WI38 (cell line): ENCODE measurements around the gene TENM4.

Experiments
- H3K4me3 ChIP-seq: 2 replicates; pipeline ENCODE4 v1.5.1; 2011; ENCODE audit warnings: low read depth, mild to moderate bottlenecking, control low read depth, low read length
- TF ChIP-seq, protein P1 (sequence below): IDR thresholded peaks from 2 replicates; pipeline ENCODE4 v1.5.1; 2012; ENCODE audit warnings: low read depth, mild to moderate bottlenecking, control low read depth, low read length

TENM4 gene

GRCh38 chr11:79428406-79428805, 12.4 kb downstream of the TENM4 start:
- H3K4me3 ChIP-seq: no peak overlapping the region
- TF ChIP-seq, protein P1, sequence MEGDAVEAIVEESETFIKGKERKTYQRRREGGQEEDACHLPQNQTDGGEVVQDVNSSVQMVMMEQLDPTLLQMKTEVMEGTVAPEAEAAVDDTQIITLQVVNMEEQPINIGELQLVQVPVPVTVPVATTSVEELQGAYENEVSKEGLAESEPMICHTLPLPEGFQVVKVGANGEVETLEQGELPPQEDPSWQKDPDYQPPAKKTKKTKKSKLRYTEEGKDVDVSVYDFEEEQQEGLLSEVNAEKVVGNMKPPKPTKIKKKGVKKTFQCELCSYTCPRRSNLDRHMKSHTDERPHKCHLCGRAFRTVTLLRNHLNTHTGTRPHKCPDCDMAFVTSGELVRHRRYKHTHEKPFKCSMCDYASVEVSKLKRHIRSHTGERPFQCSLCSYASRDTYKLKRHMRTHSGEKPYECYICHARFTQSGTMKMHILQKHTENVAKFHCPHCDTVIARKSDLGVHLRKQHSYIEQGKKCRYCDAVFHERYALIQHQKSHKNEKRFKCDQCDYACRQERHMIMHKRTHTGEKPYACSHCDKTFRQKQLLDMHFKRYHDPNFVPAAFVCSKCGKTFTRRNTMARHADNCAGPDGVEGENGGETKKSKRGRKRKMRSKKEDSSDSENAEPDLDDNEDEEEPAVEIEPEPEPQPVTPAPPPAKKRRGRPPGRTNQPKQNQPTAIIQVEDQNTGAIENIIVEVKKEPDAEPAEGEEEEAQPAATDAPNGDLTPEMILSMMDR: no peak

DNA sequence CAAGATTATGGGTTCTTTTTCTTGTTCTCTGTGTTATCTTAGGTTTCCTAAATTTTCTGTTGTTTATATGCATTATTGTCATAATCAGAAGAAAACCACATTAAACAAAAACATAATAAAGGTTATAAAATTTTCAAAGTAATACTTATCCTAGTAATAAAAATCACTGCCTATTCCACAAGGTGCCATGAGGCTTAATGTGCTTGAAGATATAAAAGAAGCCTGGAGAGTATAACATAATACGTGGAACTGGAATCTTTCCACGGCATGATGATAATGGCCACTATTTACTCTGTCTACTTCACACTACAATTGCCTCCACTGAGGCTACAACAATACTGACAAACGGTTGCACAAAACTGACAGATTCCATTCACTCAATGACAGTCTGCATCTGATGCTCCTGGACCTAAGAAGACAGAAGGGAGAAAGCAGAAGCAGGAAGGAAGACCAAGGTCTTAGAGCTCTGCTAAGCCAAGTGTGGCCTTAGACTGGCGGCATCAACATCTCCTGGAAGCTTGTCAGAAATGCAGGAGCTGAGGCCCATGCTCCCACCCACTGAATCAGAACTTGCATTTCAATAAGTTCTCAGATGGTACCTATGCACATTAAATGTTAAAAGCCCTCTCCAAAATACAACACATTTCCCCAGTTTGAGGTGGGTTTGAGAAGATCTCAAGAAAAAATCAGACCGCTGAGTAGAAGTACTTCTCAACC, 13.1 kb downstream of the TENM4 start:
- H3K4me3 ChIP-seq: no peak overlapping the region
- TF ChIP-seq, protein P1: no peak

DNA sequence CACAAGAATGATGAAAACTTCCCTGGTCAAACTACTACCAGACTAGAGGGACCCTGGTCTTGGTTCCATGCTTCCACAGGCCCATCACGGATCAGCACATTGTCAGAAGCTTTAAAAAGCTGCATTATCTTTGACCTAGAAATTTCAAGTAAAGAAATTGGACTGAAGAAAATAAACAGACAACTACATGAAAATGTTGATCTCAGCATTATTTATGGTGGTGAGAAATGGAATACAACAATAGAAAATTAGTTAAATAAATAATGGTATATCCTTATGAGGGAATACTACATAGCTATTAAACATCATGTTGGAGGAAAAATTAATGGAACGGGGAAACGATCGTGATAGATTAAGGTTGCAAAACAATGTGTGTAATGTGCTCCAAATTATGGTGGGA, 13.7 kb downstream of the TENM4 start:
- TF ChIP-seq, protein P1: no peak
- H3K4me3 ChIP-seq: no peak overlapping the region

DNA sequence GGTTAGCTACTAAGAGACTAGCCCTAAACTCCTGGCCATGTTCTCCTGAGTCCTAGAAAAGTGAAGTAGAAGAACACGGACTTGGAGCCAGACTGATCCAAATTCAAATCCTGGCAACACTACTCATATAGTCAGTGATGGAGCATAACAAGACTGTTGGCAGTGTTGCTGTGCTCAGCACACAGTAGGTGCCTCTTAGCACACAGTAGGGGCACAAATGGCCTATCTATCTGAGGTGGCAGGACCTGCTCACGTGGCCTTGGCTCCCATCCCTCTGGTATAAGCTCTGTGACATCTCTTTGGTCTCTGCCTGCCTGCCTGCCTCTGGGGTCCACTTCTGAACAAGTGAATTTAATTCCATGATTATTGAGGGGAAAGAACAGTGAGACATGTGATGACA, 15.4 kb downstream of the TENM4 start:
- TF ChIP-seq, protein P1: no peak

GRCh38 chr11:79423736-79424135, 17.1 kb downstream of the TENM4 start:
- H3K4me3 ChIP-seq: no peak overlapping the region
- TF ChIP-seq, protein P1: no peak

More for the DNA sequence above, 15.4 kb downstream of the TENM4 start:
- no peak overlapping the region for H3K4me3 ChIP-seq

GRCh38 chr11:79422866-79423265, 18.0 kb downstream of the TENM4 start:
- H3K4me3 ChIP-seq: no peak overlapping the region
- TF ChIP-seq, protein P1: no peak

GRCh38 chr11:79421820-79422219, 19.0 kb downstream of the TENM4 start:
- TF ChIP-seq, protein P1: no peak
- H3K4me3 ChIP-seq: no peak overlapping the region
